Measurements from ENCODE around the gene UNC80.

DNA sequence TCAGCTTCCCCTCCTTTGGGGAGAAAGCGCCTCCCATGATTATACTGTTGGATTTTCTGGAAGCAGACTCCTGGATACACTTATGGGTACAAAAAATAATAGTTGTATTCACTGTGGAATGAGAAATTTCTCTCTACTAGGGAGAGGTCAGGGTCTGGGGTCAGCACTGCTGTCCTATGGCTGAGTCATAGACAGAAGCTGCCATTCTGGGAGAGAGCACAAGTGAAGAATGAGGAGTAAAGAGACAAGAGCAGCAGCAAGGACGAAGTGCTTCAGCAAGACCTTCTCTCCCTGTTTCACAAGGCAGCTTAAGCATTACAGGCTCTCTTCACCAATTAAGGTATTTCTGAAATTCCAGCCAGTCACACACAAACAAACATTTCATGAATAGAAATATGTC lies 10.1 kb upstream of the UNC80 start:
- TF ChIP-seq, protein P1, sequence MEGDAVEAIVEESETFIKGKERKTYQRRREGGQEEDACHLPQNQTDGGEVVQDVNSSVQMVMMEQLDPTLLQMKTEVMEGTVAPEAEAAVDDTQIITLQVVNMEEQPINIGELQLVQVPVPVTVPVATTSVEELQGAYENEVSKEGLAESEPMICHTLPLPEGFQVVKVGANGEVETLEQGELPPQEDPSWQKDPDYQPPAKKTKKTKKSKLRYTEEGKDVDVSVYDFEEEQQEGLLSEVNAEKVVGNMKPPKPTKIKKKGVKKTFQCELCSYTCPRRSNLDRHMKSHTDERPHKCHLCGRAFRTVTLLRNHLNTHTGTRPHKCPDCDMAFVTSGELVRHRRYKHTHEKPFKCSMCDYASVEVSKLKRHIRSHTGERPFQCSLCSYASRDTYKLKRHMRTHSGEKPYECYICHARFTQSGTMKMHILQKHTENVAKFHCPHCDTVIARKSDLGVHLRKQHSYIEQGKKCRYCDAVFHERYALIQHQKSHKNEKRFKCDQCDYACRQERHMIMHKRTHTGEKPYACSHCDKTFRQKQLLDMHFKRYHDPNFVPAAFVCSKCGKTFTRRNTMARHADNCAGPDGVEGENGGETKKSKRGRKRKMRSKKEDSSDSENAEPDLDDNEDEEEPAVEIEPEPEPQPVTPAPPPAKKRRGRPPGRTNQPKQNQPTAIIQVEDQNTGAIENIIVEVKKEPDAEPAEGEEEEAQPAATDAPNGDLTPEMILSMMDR (conservative IDR thresholded peaks at IDR 0.05), result no peak
- TF ChIP-seq EZH2 (IDR thresholded peaks at IDR 0.05; ENCODE audit: low read depth), result no peak

Data from PC-9 (cell line).